Measurements from ENCODE around the gene PDE4D. TPM values are rescaled to one million over a fixed set of nuclear protein-coding genes. Genes with fewer than 3 reads are reported as not detected.

PDE4D gene
- total and polyA plus RNA-seq, 2 donors (not counting 1 experiment from before 2014, with no cell fraction given), result 14.9 to 171 TPM

- H3K9me3 ChIP-seq (ENCODE audit: control extremely low read depth in 1 of 3, control insufficient read depth in 2 of 3, insufficient read depth in 1 of 3, low read length in 2 of 3), result no peaks in the 10 kb centered on the region
- H3K9me3 Mint-ChIP-seq (ENCODE audit: insufficient read depth), result no peaks in the 10 kb centered on the region
- H3K4me2 ChIP-seq (replicated peaks; ENCODE audit: low read depth, low read length, poor library complexity, severe bottlenecking), result no peak overlapping the region
- DNase-seq, result no peak
- 88% methylated on average over 5 of the region's 5 CpGs for WGBS (ENCODE audit: insufficient coverage)
- H3K27me3 Mint-ChIP-seq, result no peaks in the 10 kb centered on the region
- H4K20me1 ChIP-seq (ENCODE audit: control insufficient read depth, insufficient read depth, low read length, poor library complexity, severe bottlenecking), result no peaks in the 10 kb centered on the region
- no peak overlapping the region for H3K4me3 ChIP-seq (ENCODE audit: control extremely low read depth in 1 of 5, extremely low read depth in 1 of 5, insufficient read depth in 1 of 5, low read depth in 2 of 5, low read length in 4 of 5)
- no peaks in the 10 kb centered on the region for H3K79me2 ChIP-seq (ENCODE audit: control insufficient read depth, insufficient read depth, low read length)
- no peak overlapping the region for H3K27ac Mint-ChIP-seq
- H3K36me3 ChIP-seq (replicated peaks in 1 of 2; ENCODE audit: control extremely low read depth in 1 of 2, control insufficient read depth in 1 of 2, extremely low read depth in 1 of 2, insufficient read depth in 2 of 2, low read length in 1 of 2), result no peaks in the 10 kb centered on the region
- TF ChIP-seq EZH2 (IDR thresholded peaks at IDR 0.05; ENCODE audit: borderline replicate concordance, insufficient read depth, low read depth, low read length, poor library complexity, severe bottlenecking) (no peak), CTCF (IDR thresholded peaks at IDR 0.05) (no peak)
- no peaks in the 10 kb centered on the region for H3K4me1 Mint-ChIP-seq
- no peak overlapping the region for H2AFZ ChIP-seq (ENCODE audit: insufficient read depth, low read depth, low read length, poor library complexity, severe bottlenecking)
- POLR2A ChIA-PET, result no interaction called here
- H3K4me1 ChIP-seq (ENCODE audit: control insufficient read depth in 2 of 2, insufficient read depth in 2 of 2, low read length in 2 of 2), result no peaks in the 10 kb centered on the region
- H3K27me3 ChIP-seq (replicated peaks in 1 of 4; ENCODE audit: control extremely low read depth in 1 of 4, control insufficient read depth in 3 of 4, insufficient read depth in 4 of 4, low read length in 3 of 4), result no peaks in the 10 kb centered on the region
- no peak overlapping the region for H3K4me3 Mint-ChIP-seq
- no peak for ATAC-seq (ENCODE audit: low read depth)
- intact Hi-C loops (cut with micrococcal nuclease), result no loop called here
- H3K27ac ChIP-seq (ENCODE audit: low read length in 2 of 2), result no peak overlapping the region
- CTCF ChIA-PET, result interaction anchor here (0.7 kb wide), 1 partner anchor 739 kb away, joined by 3 read pairs; no protein-coding TSS in a partner anchor
- H3K9ac ChIP-seq (ENCODE audit: low read length), result no peak overlapping the region
Observed at GRCh38 chr5:59016925-59017324, 876.6 kb downstream of the PDE4D start.

GRCh38 chr5:59008816-59009473 lies 884.6 kb downstream of the PDE4D start:
- ATAC-seq (ENCODE audit: low read depth), result no peak
- H3K4me2 ChIP-seq (replicated peaks; ENCODE audit: low read depth, low read length, poor library complexity, severe bottlenecking), result no peak overlapping the region
- no peak for DNase-seq
- Mint-ChIP-seq H3K9me3 (ENCODE audit: insufficient read depth) (peaks cover 4% of the 10 kb centered on the region), H3K27me3 (no peaks in the 10 kb centered on the region), H3K27ac (no peak overlapping the region), H3K4me3 (no peak overlapping the region), H3K4me1 (no peaks in the 10 kb centered on the region)
- no peak overlapping the region for H2AFZ ChIP-seq (ENCODE audit: insufficient read depth, low read depth, low read length, poor library complexity, severe bottlenecking)
- H3K4me1 ChIP-seq (ENCODE audit: control insufficient read depth in 2 of 2, insufficient read depth in 2 of 2, low read length in 2 of 2), result no peaks in the 10 kb centered on the region
- no peak overlapping the region for H3K27ac ChIP-seq (ENCODE audit: low read length in 2 of 2)
- peaks cover 0 to 7% (median 0%) of the 10 kb centered on the region in 3 donors for H3K9me3 ChIP-seq (ENCODE audit: control extremely low read depth in 1 of 3, control insufficient read depth in 2 of 3, insufficient read depth in 1 of 3, low read length in 2 of 3)
- TF ChIP-seq EZH2 (IDR thresholded peaks at IDR 0.05; ENCODE audit: borderline replicate concordance, insufficient read depth, low read depth, low read length, poor library complexity, severe bottlenecking) (no peak), CTCF (IDR thresholded peaks at IDR 0.05) (no peak)
- POLR2A ChIA-PET, result no interaction called here
- no peaks in the 10 kb centered on the region for H3K79me2 ChIP-seq (ENCODE audit: control insufficient read depth, insufficient read depth, low read length)
- no peaks in the 10 kb centered on the region for H4K20me1 ChIP-seq (ENCODE audit: control insufficient read depth, insufficient read depth, low read length, poor library complexity, severe bottlenecking)
- no peak overlapping the region for H3K9ac ChIP-seq (ENCODE audit: low read length)
- CTCF ChIA-PET, result interaction anchor here (2.7 kb wide), 1 partner anchor 113 kb away, joined by 18 read pairs; no protein-coding TSS in a partner anchor
- no peaks in the 10 kb centered on the region for H3K27me3 ChIP-seq (replicated peaks in 1 of 4; ENCODE audit: control extremely low read depth in 1 of 4, control insufficient read depth in 3 of 4, insufficient read depth in 4 of 4, low read length in 3 of 4)
- no peaks in the 10 kb centered on the region for H3K36me3 ChIP-seq (replicated peaks in 1 of 2; ENCODE audit: control extremely low read depth in 1 of 2, control insufficient read depth in 1 of 2, extremely low read depth in 1 of 2, insufficient read depth in 2 of 2, low read length in 1 of 2)
- no peak overlapping the region for H3K4me3 ChIP-seq (ENCODE audit: control extremely low read depth in 1 of 5, extremely low read depth in 1 of 5, insufficient read depth in 1 of 5, low read depth in 2 of 5, low read length in 4 of 5)
- intact Hi-C loops (cut with micrococcal nuclease), result no loop called here
